SHP77 (cell line): ENCODE results near the gene THEMIS.
"Not testable (repeated sequence)": the region's sequence is repeated elsewhere in the genome, so short reads cannot be mapped to it uniquely, and the experiment has no call there.

Source experiments
- DNase-seq, 2 experiments: peaks; one replicate each; lab custom pipeline; 2025; lab: John Stamatoyannopoulos, UW

The THEMIS gene, protein sequence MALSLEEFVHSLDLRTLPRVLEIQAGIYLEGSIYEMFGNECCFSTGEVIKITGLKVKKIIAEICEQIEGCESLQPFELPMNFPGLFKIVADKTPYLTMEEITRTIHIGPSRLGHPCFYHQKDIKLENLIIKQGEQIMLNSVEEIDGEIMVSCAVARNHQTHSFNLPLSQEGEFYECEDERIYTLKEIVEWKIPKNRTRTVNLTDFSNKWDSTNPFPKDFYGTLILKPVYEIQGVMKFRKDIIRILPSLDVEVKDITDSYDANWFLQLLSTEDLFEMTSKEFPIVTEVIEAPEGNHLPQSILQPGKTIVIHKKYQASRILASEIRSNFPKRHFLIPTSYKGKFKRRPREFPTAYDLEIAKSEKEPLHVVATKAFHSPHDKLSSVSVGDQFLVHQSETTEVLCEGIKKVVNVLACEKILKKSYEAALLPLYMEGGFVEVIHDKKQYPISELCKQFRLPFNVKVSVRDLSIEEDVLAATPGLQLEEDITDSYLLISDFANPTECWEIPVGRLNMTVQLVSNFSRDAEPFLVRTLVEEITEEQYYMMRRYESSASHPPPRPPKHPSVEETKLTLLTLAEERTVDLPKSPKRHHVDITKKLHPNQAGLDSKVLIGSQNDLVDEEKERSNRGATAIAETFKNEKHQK

DNA sequence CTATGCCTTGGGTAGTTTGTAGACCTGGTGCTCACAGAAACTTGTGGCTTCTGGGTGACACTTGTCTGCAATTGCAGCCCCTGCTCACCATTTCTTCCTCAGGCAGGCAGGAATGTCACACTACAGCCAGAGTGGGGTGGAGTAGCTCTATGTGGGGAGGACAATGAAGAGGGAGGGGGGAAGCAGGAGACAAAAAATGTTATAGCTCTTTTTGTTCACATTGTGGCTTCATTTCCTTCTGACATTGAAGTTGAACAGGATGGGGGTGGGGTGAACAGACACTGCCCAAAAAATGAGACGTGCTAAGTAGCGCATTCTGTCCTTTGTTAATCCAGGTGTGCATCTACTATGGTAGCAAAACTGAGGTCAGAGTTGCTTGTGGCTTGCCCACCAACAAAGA is at the start of gene THEMIS:
Gene THEMIS, minus strand, starts transcription at position 124 of the 400 bp plus-strand sequence. CDS start 126 bp downstream, outside the sequence.
- DNase-seq = no peak

DNA sequence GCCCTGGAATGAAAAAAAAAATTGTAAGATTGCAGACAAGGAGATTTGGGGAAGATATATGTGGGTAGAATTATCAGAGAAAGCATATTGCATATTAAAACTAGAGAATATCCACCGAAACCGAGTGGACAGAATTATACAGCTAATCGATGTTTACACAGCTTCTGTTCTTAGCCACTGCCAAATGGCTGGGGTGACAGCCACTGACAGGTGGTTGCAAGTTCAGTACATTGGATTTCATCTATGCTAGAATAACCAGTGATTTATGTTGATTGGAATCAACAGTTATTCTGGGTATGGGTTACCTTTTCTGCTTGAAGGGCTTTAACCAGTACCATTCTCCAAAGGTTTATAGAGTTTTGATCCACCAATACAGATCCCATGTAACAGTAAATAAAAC is 48.4 kb upstream of the THEMIS start:
- no peak for DNase-seq

DNA sequence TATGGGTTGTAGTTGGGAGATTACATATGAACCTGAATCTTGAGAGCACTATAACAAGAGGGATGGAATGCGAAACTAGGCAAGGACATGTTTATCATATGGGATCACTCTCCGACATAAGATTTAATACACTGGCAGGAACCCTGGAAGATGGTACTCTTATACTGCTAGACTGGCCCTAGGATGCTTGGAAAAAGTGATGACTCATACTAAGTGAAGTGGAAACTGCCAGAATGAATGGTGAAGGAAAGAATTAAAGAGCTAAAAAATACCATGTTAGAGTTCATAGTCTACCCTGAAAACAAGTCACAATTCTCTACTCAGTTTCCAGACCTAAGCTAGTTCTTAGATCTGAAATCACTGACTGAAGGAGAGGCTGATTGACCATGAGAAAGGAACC is 45.5 kb upstream of the THEMIS start:
- DNase-seq = no peak

DNA sequence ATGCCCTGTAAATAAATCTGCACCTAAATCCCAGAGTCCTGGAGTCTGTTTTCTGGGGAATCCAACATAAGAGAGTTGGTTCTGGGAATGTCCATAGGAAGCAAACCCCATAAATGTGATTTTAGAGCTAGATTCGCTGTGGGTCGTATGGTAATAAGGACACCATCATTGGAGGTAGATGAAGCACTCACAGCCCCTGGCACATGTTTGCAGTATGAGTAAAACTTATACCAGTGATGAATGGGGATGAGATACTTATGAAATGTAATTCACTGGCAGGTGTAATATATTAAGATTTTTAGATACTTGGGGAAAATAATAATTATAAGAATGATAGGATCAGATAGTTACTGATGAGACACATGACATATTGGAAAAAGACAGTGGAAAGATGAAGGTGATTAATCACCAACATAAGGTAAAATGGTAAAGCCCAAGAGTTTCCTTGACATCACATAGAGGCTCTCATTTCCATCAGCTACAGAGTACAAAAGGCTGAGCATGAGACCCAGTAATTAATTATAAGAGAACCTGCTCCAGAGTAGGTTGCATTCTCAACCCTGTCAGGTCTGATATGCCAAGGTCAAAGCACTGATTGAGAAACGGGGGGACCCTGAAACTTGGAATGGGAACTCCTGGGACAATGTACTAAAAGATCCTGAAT is 44.7 kb upstream of the THEMIS start:
- DNase-seq = no peak

DNA sequence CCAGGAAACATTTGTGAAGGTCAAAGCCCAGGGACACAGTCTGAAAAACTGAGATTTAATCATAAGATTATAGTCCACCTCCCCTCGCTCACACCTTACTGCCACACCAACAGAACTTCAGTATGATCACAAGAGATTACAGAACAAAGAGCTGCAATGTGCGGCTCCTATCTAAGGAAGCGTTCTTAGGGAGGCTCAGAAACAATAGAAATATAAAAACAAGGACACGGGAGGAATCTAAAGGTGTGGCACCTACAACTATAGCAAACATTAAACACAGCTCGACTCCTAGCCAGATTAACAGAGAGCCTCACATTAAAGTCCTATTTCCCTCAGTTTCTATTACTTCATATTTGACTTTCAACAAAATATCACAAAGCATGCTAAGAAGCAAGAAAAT is 40.4 kb upstream of the THEMIS start:
- no peak for DNase-seq

DNA sequence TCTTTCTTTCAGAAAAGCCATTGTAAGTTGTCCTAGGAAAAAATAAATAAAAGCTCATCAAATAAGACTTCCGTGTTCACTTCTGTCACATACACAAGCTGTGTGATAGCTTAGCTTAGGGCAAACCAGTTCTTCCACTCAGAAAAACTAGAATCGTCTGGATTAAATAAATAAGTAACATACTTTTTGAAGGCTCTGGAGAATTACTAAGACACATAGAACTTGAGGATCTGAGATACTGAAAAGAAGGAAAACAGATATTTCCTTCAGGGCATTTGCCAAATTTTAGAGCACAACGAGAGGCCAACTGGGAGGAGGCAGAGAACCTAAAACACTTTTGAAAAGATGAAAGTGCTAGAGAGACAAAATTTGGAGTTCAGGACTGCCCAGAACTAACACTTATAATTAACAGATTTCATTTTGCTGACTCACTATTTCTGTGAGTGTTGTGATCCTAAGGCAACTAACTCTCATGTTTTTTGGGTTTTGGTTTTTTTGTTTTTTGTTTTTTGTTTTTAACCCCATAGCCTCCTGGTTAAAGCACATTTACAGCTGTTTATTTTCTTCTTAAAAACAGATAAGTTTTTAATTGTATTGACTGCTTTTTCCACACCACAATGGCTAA is 38.7 kb upstream of the THEMIS start:
- no peak for DNase-seq

DNA sequence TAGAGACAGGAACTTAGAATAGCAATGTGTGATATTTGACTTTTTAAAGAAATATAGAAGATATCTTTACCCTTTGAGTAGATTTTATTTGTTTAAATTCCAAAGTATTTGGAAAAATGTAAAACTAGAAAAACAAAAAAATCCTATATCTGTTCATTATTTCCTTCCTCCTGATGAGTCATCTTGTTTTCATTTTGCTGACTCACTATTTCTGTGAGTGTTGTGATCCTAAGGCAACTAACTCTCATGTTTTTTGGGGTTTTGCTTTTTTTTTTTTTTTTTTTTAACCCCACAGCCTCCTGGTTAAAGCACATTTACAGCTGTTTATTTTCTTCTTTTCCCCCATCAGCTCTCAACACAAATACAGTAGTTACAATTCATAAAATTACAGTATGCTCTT is 37.8 kb upstream of the THEMIS start:
- DNase-seq = no peak

DNA sequence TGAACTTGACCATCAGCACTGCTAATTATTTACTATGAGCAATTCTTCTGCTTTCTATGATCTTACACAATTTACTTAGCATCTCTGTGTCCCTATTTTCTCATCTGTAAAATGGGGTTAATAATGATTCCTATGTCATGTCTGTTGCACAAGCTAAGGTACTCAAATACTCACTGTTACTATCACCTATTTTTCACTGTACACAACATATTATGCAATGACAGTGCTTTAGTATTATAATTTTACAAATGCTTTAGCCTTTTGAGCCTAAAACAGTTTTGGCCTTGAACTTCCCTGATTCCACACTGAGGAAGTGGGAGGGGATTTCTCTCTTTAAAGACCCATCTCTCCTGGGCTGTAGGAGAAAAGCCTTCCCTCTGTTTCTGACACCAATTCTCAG is 36.9 kb upstream of the THEMIS start:
- no peak for DNase-seq

DNA sequence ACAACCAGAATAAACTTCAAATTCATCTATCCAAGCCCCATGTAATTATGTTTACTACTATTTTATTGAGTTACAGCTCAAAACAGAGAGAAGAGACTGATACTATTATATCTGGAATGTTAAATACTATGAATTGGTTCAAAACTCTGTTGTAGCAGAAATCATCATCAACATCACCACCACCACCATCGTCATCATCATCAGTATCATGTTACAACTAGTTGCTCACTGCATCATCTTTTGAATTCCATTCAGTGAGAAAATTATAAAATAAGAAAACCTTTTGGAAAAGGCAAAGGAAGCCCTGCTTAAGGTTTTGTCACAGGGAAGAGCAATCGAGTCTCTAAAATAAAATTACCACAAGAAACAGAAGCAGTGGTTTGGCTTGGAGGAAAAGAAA is 36.2 kb upstream of the THEMIS start:
- DNase-seq = no peak

DNA sequence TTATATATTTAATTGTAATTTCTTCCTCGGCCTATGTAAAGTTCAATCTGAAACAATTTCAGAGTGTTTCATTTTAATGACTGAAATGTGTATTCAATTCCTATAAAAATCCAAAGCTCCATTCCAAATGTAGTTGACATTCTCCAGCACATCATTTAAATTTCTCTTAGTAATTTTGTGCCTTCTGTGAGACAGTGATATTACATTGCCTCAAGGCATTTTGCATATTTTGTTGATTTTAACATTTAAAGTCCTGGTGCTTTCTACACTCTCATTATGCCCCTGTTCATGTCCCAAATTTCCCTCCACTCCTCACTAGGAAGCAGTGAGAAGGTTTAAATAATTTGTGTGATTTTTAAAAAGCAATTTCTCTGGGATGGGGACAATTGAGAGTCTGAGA is 34.1 kb upstream of the THEMIS start:
- DNase-seq = no peak

DNA sequence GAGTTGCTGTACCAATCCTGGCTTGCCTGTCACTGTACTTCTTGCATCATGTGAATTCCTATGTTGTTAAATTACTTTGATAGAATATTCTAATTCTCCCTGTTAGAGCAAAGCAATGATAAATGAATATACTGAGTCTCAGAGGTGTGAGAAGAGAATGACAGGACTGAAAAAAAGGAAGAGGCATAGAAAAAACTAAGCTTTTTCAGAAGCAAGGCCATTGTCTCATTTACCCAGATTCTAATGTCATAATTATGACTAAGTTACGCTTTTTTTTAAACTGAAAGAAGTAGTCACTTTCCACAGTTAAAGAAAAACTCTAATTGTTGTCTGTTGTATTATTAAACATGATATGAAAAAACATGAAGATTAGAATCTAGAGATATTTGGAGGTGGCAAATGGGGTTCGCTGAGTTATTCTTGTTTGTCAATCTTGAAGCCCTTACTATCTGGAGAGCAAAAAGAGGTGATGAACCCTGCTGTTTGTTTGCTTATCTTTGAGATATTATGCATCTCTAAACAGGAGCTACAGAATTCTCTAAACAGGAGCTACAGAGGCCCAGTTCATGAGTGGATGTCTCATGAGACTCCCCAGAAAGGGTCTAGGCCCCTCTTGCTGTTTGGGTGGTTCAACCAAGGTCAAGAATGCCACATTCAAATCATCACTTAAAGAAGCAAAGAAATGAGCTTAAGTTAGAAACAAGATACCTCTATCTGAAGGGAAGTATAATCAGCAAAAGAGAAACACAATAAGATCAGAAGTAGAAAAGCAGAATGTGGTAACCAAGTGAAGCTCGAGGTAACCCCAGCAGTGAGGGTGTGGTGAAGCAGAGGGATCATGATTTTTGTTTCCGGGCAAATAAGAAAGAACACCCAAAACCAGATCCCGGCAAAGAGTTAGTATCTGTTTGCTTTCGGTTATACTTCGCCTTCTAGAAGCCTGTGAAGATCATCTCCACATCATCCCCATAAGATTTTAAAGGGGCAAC is 33.3 kb upstream of the THEMIS start:
- no peak for DNase-seq

DNA sequence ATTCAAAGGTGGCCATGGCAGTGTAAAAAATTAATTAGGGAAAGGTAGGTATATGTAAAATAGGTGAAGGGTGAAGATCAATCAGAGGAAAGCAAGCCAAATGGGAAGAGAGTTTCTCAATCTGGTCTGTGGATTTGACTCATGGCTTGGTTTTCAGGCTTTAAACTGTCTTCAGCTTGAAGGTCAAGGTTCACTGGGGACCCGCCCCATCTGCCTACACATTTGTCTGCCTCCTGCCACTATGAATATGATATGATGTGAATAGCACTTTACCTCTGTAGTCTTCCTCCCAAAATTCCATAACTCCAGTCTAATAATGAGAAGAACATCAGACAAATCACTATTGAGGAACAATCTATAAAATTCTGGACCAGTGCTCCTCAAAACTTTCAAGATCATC is 32.3 kb upstream of the THEMIS start:
- no peak for DNase-seq

DNA sequence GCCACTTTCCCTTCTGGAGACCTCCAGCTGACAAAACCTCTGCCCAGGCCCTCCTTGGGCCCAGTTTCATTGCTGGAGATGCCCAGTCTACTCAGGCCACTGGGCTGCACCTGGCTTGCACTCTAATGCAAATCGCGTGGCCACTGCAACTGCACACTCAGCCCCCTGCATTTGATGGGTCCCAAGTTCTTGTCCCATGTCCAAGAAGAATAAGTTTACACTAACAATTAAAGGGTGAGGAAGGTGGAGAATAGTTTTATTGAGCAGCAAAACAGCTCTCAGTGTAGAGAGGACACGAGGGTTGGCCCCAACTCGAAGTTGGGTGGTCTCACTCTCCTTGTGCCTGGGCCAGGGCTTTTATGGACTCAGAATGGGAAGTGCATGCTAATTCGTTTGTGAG is 31.9 kb upstream of the THEMIS start:
- no peak for DNase-seq

DNA sequence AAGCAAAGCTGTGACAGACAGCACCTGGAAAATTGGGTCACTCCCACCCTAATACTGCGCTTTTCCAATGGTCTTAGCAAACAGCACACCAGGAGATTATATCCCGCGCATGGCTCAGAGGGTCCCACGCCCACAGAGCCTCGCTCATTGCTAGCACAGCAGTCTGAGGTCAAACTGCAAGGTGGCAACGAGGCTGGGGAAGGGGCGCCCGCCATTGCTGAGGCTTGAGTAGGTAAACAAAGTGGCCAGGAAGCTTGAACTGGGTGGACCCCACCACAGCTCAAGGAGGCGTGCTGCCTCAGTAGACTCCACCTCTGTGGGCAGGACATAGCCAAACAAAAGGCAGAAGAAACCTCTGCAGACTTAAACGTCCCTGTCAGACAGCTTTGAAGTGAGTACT is 25.6 kb upstream of the THEMIS start:
- not testable (repeated sequence) for DNase-seq

DNA sequence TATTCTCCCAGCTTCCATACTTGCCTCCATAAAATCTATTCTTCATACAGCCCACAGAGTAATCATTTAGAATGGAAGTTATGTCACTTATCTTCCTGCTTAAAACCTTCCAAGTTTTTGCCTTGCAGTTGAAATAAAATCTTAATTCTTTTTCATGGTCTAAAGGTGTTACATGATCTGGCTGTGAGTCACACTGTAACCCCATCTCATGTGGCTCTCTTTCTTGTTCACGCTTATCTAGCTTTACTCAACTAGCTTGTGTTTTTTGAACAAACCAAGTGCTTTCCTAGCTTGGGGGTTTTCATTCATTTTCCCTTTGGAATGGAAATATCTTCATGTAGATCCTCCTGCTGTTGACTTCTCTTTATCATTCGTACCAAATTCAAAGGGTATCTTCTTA is 23.6 kb upstream of the THEMIS start:
- no peak for DNase-seq

DNA sequence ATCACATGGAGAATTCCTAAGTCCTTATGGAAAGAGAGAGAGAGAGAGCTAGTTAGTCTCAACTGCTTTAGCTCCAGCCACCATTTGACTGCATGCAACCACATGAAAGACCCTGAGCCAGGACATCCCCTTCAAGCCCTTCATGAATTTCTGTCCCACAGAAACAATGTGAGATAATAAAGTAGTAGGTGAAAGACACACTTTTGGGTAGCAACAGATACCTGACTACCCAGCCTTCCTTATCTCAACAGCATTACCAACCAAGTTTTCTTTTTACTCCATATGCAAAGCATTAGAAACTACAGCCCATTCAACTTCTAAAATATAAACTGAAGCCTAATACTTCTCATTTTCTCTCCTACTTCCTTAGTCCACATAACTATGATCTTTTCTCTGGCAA is 23.2 kb upstream of the THEMIS start:
- no peak for DNase-seq

DNA sequence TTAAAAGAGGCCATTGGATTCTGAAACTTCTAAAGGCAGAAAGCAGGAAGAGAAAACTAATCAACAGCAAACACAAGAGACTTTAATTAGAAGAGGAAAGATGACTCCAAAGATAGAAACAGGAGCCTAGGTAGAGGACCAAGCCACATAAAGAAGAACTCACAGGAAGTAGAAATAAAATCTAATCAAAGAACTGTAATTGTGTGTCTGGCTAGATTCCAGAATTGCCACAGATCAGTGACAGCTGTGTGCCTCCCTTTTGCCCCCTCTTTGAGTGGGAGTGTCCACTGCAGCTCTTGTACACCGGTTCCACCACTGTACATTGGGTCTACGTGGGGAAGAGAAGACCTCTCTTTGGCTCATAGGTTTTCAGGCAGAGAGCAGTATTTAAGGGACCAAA is 22.3 kb upstream of the THEMIS start:
- no peak for DNase-seq

DNA sequence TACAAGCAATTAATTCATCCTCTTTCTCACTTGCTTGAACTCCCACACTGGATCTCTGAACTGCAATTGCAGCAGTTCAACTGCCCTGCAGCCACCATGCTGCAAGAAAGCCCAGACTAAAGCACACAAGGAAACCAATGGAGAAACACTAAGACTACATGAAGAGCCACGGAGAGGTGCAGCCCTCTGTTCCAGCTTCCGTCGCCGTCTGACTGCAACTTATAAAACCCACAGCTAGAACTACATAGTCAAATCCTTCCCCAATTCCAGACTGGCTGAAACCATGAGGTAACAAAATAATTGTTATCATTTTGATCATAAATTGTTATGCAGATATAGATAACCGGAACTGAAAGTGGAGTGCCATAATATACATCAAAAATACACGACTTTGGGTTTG is 21.1 kb upstream of the THEMIS start:
- no peak for DNase-seq

DNA sequence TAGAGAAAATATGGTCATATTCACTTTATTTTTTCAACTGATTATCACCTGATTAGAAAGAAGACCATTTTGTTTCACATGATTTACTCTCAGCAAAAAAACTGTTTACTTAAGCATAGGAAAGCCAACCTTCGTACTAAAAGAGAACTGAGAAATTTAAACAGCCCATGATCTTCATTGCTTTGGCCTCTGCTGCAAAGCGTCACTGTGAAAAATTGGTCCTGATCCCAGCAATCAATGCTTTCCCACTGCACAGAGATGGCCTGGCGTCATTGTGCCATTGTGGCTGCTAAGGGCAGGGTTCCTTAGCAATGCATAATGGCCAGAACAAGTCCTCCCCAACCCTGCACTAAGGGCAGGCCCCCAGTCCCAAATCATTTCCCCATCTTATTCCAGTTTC is 19.9 kb upstream of the THEMIS start:
- DNase-seq = no peak

DNA sequence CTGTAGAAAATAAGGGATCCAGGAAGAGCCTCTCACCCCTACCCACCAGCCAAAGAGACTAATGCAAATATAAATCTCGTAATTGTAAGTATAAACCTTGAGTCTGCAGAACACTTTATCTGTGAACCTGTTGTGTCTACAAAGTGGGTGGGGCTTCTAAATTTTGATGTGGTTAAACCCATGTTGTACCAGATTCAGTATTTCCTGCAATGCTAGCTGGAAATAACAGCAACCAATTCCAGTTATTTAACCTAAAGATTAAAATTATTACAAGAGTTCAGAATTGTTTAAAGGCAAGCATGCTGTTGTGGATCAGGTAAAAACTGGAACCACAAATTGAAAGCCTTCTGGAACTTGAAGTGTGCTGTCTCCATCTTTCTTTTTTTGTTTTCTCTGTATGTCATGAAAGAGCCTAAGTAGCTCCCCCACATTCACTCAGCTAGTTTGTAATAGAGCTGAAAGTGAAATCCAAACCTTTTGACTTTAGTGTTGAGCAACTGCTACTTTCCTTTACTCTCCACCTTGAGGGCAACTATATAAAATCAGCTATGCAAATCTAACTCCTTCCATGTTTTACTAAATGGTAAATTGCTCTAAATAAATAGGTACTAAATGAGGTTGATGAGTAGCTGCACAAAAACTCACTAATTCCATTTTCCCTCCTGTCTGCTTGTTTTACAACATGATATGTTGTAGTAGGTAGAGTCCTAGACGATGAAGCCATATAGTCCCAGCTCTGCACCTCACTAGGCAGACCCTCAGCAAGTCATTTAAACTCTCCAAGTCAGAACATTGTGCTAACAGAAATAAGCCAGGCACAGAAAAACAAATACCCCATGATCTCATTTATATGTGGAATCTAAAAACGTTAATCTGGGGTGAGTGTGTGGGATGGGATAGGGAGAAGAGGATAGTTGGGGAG is 17.9 kb upstream of the THEMIS start:
- no peak for DNase-seq
